ENCODE measurements around the gene CES3.
"Not testable (repeated sequence)": the region's sequence is repeated elsewhere in the genome, so short reads cannot be mapped to it uniquely, and the experiment has no call there.

- not testable (repeated sequence) for TF ChIP-seq POLR2A, CTCF (IDR thresholded peaks at IDR 0.05)
These were observed 16.1 kb upstream of the CES3 start for GRCh38 chr16:66944971-66945370.
